Endothelial cell of umbilical vein (primary cell): Measurements from ENCODE around the gene CHD6. TPM values are rescaled to one million over a fixed set of nuclear protein-coding genes. Genes with fewer than 3 reads are reported as not detected.

ENCODE experiments used
- BruUV-seq: library from RNA; stranded (reverse); fragments of 400-500 nt; replicated peaks from 2 replicates; lab custom pipeline; 2021; lab: Mats Ljungman, UMichigan
- CTCF ChIA-PET: fragments of 300-600, 350-600 bp; sonication (Branson Sonifier 250); formaldehyde crosslinking; loops from one replicate; lab custom pipeline; 2021; ENCODE audit warnings: antibody characterized with exemption, inconsistent platforms; lab: Charles Lee
- POLR2A ChIA-PET: fragments of 300-600, 350-600 bp; sonication (Branson Sonifier 250); formaldehyde crosslinking; loops from one replicate; lab custom pipeline; 2021; ENCODE audit warnings: antibody characterized with exemption, inconsistent platforms; lab: Charles Lee
- DNase-seq: peaks from one replicate; pipeline ENCODE4 v3.0.0-alpha.2; 2011; ENCODE audit warnings: low read depth, low spot score
- FAIRE-seq: peaks from 2 replicates; lab custom pipeline; 2011; peaks lifted over from hg19 to GRCh38; lab: Jason Lieb, UNC
- H2AFZ ChIP-seq: 2 replicates; pipeline ENCODE4 v1.6.0; 2012; ENCODE audit warnings: low read depth, low read length, control low read depth, inconsistent platforms
- H3K27ac ChIP-seq: 2 replicates; pipeline ENCODE4 v1.5.1; 2011; ENCODE audit warnings: low read depth, mild to moderate bottlenecking, control low read depth, low read length, moderate library complexity; ENCODE audit not compliant: insufficient read depth
- H3K27me3 ChIP-seq, 2 experiments: 2 replicates each; pipeline versions ENCODE4 v1.6.0 to v1.6.1; 2011; ENCODE audit warnings: low read length in 2 of 2, mixed read lengths in 1 of 2; ENCODE audit not compliant: control insufficient read depth in 2 of 2, insufficient read depth in 2 of 2
- H3K36me3 ChIP-seq, 2 experiments: 2 replicates in 1 of 2; 3 replicates in 1 of 2; pipeline ENCODE4 v1.5.1; 2011; ENCODE audit warnings: low read length in 2 of 2, mild to moderate bottlenecking in 1 of 2, moderate library complexity in 1 of 2; ENCODE audit not compliant: control insufficient read depth in 2 of 2, insufficient read depth in 2 of 2; ENCODE audit errors: extremely low read depth in 1 of 2
- H3K4me1 ChIP-seq: 3 replicates; pipeline ENCODE4 v1.5.1; 2011; ENCODE audit warnings: mild to moderate bottlenecking, low read length; ENCODE audit not compliant: control insufficient read depth, insufficient read depth; ENCODE audit errors: extremely low read depth
- H3K4me2 ChIP-seq: 2 replicates; pipeline ENCODE4 v1.6.1; 2011; ENCODE audit warnings: low read length, control low read depth, mixed read lengths; ENCODE audit not compliant: insufficient read depth
- H3K4me3 ChIP-seq, 3 experiments: fragments of 200-600 bp in 1 of 3; sonication (generic), shearing (Covaris generic) in 1 of 3; replicated peaks in 1 of 3; 2 replicates each; pipeline ENCODE4 v1.5.1; 2011 to 2016; ENCODE audit warnings: control low read depth in 3 of 3, low read length in 3 of 3, mild to moderate bottlenecking in 2 of 3, inconsistent platforms in 1 of 3, low read depth in 1 of 3, moderate library complexity in 1 of 3; ENCODE audit not compliant: insufficient read depth in 1 of 3
- H3K79me2 ChIP-seq: 2 replicates; pipeline ENCODE4 v1.6.0; 2012; ENCODE audit warnings: low read length, inconsistent platforms; ENCODE audit not compliant: control insufficient read depth, insufficient read depth
- H3K9ac ChIP-seq: replicated peaks from 2 replicates; pipeline ENCODE3; 2011; ENCODE audit warnings: low read length, control low read depth; ENCODE audit not compliant: insufficient read depth; ENCODE audit errors: extremely low read depth
- H3K9me1 ChIP-seq: replicated peaks from 3 replicates; pipeline ENCODE4 v1.6.0; 2011; ENCODE audit warnings: mild to moderate bottlenecking, low read length; ENCODE audit not compliant: control insufficient read depth, insufficient read depth; ENCODE audit errors: extremely low read depth
- H3K9me3 ChIP-seq: replicated peaks from 2 replicates; pipeline ENCODE4 v1.5.1; 2012; ENCODE audit warnings: low read length, inconsistent platforms; ENCODE audit not compliant: control insufficient read depth, insufficient read depth
- H4K20me1 ChIP-seq: replicated peaks from 2 replicates; pipeline ENCODE3; 2011; ENCODE audit warnings: mild to moderate bottlenecking, low read length; ENCODE audit not compliant: control insufficient read depth, insufficient read depth; ENCODE audit errors: extremely low read depth
- EZH2 ChIP-seq: IDR thresholded peaks from 2 replicates; pipeline ENCODE4 v1.6.1; 2012; ENCODE audit warnings: borderline replicate concordance, low read depth, mild to moderate bottlenecking, moderate library complexity, low read length, inconsistent platforms; ENCODE audit not compliant: severe bottlenecking
- FOS ChIP-seq: IDR thresholded peaks from 2 replicates; pipeline ENCODE4 v1.6.1; 2011; ENCODE audit warnings: mild to moderate bottlenecking, low read length, moderate library complexity, borderline replicate concordance; ENCODE audit not compliant: insufficient read depth
- GATA2 ChIP-seq: IDR thresholded peaks from 2 replicates; pipeline ENCODE4 v1.7.0; 2011; ENCODE audit warnings: low read depth, mild to moderate bottlenecking, moderate library complexity, mixed read lengths, low read length; ENCODE audit not compliant: insufficient read length, insufficient read depth
- JUN ChIP-seq: IDR thresholded peaks from 2 replicates; pipeline ENCODE4 v1.6.1; 2011; ENCODE audit warnings: borderline replicate concordance, low read depth; ENCODE audit not compliant: insufficient read length, insufficient read depth
- MYC ChIP-seq: IDR thresholded peaks from one replicate; pipeline ENCODE4 v1.6.1; 2011; ENCODE audit warnings: mild to moderate bottlenecking, low read depth, low read length
- POLR2A ChIP-seq: IDR thresholded peaks from 2 replicates; pipeline ENCODE4 v1.6.1; 2012; ENCODE audit warnings: low read depth, mild to moderate bottlenecking, control low read depth, low read length
- POLR2AphosphoS5 ChIP-seq: IDR thresholded peaks from 2 replicates; pipeline ENCODE4 v1.6.1; 2012; ENCODE audit warnings: low read depth, mild to moderate bottlenecking, control low read depth, low read length, moderate library complexity; ENCODE audit not compliant: insufficient read depth
- dilution Hi-C: fragments of 300-500 bp; cut with MboI; formaldehyde crosslinking; loops from one replicate; pipeline ENCODE4 v1.15.0; 2019; ENCODE audit warnings: low sequenced_read_pairs; ENCODE audit not compliant: extremely low pct_ligation_motif_present
- intact Hi-C: fragments of 100-400 bp; cut with micrococcal nuclease; formaldehyde crosslinking; loops from one replicate; pipeline ENCODE4 v1.10.0; 2022
- polyA plus RNA-seq, 4 experiments: library from polyadenylated mRNA; depleted of rRNA in 3 of 4; stranded (reverse) in 3 of 4; unstranded in 1 of 4; fragments of >200 nt; gene quantifications; 2 replicates each; pipeline versions ENCODE4 v1.2.1 to v1.2.3, GENCODE V29; 2011 to 2012; ENCODE audit warnings: missing spikeins in 1 of 4
- total RNA-seq: library from RNA; stranded (reverse); gene quantifications from 2 replicates; pipeline ENCODE4 v1.2.3, GENCODE V29; 2021
- TF ChIP-seq, protein P1 (sequence below), 2 donors: IDR thresholded peaks; 1 replicate in 1 of 2; 2 replicates in 1 of 2; pipeline ENCODE4 v1.5.1; 2011; ENCODE audit warnings: low read length in 2 of 2, mild to moderate bottlenecking in 2 of 2, moderate library complexity in 2 of 2, control low read depth in 1 of 2, inconsistent platforms in 1 of 2, low read depth in 1 of 2; ENCODE audit not compliant: insufficient read depth in 1 of 2; ENCODE audit errors: extremely low read depth in 1 of 2
- TF ChIP-seq, protein P2 (sequence below): IDR thresholded peaks from 2 replicates; pipeline ENCODE4 v1.6.1; 2011; ENCODE audit not compliant: insufficient read depth, insufficient read length

Gene CHD6
- total and polyA plus RNA-seq, 2 donors (not counting 3 experiments of a cell fraction or from before 2014, with no cell fraction given) = 7.2 to 33.7 TPM

DNA sequence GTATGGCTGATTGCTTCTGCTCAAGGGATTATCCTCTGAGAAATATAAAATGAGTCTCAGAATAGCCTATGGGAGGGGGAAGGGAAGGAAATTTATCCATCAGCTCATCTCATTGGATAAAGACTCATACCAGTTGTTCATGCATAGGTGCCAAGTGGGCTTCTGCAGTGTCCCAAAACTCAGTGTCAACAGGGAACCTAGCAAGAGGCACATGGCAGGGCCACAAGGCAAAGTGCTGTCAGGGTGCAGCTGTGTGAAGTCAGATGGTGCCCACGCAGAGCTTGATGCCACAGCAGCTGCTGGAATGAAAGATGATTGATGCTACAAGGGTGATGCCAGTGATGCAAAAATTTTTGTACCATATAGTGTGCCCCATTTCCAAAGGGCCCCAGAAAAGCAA lies 3.2 kb upstream of the CHD6 start:
- TF ChIP-seq POLR2AphosphoS5 (no peak), EZH2 (no peak), GATA2 (no peak), FOS (no peak), POLR2A (no peak), JUN (no peak), MYC (no peak)
- TF ChIP-seq, protein P1, sequence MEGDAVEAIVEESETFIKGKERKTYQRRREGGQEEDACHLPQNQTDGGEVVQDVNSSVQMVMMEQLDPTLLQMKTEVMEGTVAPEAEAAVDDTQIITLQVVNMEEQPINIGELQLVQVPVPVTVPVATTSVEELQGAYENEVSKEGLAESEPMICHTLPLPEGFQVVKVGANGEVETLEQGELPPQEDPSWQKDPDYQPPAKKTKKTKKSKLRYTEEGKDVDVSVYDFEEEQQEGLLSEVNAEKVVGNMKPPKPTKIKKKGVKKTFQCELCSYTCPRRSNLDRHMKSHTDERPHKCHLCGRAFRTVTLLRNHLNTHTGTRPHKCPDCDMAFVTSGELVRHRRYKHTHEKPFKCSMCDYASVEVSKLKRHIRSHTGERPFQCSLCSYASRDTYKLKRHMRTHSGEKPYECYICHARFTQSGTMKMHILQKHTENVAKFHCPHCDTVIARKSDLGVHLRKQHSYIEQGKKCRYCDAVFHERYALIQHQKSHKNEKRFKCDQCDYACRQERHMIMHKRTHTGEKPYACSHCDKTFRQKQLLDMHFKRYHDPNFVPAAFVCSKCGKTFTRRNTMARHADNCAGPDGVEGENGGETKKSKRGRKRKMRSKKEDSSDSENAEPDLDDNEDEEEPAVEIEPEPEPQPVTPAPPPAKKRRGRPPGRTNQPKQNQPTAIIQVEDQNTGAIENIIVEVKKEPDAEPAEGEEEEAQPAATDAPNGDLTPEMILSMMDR (IDR thresholded peaks at IDR 0.05; ENCODE audit: extremely low read depth in 1 of 2, insufficient read depth in 1 of 2, low read depth in 1 of 2, low read length in 2 of 2) = no peak
- TF ChIP-seq, protein P2, sequence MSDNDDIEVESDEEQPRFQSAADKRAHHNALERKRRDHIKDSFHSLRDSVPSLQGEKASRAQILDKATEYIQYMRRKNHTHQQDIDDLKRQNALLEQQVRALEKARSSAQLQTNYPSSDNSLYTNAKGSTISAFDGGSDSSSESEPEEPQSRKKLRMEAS = no peak
- Histone ChIP-seq H3K9me3 (no peaks in the 10 kb centered on the region), H3K27ac (no peak overlapping the region), H3K9me1 (no peaks in the 10 kb centered on the region), H3K79me2 (peaks cover 10% of the 10 kb centered on the region), H3K4me1 (peaks cover 8% of the 10 kb centered on the region), H3K4me3 (no peak overlapping the region), H3K9ac (no peak overlapping the region), H3K4me2 (no peak overlapping the region), H4K20me1 (peaks cover 4% of the 10 kb centered on the region), H3K27me3 (peaks cover 11 to 16% of the 10 kb centered on the region in 2 experiments), H3K36me3 (no peaks in the 10 kb centered on the region), H2AFZ (no peak overlapping the region)
- CTCF ChIA-PET = no interaction called here
- intact Hi-C loops = no loop called here
- FAIRE-seq (no peak), DNase-seq (no peak)
- POLR2A ChIA-PET = no interaction called here
- dilution Hi-C loops = no loop called here
- BruUV-seq = no TSS peak
